Measurements from ENCODE around the gene RPRD1B.

The RPRD1B gene

GRCh38 chr20:38036366-38036765, 2.8 kb downstream of the RPRD1B start:
- DNase-seq (ENCODE audit: low read depth): no peak

GRCh38 chr20:38040276-38040675, 6.7 kb downstream of the RPRD1B start:
- no peak for DNase-seq (ENCODE audit: low read depth)

GRCh38 chr20:38043512-38044300, 10.2 kb downstream of the RPRD1B start:
- no peak for DNase-seq (ENCODE audit: low read depth)

DNA sequence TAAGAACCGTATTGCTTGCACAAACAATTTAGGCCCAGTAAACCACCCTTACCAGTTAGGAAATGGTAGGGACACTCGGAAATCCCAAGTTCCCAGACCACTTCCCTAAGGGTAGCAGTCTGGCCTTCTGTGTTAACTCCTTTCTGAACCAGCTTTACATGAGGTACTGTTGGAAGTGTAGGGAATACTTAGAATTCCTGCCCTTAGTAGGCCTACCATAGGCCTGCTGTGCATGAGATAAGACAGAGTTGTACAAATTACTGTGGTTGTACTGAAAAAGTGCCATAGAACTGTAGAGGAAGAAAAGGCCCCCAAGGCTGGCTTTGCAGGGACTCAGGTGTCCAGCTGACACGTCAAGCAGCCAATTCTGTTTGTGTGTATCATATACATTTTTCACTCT, 11.1 kb downstream of the RPRD1B start:
- no peak for DNase-seq (ENCODE audit: low read depth)

DNA sequence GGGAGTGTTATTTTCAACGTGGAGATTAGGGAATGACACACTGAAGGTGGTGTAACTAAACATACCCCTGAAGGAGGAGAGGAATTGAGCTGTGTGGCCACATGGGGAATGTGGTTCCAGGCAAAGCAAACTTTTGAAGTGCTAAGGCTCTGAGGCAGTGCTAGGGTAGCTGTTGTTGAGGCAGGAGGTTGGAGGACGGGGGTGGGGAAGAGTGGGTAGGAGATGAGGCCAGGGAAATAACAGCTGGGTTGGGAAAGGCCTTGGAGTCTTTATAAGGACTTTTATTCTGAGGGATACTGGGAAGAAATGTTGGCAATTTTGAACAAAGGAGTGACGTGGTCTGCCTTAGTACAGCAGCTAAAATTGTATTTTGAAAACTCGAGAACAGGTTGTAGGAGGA, 13.0 kb downstream of the RPRD1B start:
- no peak for DNase-seq (ENCODE audit: low read depth)

DNA sequence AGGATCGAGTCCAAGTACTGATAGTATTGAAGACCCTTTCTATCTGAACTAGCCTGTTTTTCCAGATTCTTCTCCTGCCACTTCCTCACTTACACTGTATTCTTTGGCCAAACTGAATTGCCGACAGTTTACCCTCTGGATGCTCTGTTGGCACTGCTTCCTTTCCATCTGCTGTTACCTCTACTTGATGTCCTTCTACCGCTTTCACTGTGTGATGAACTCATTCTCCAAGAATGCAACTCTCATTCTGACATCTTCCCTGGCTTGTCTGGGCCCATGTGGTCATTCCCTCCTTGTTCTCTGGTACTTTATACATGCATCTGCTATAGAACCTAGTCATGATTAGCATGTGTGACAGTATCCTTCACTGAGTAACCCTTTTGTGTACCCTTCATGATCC, 16.3 kb downstream of the RPRD1B start:
- no peak for DNase-seq (ENCODE audit: low read depth)

- DNase-seq (ENCODE audit: low read depth): no peak
These were observed 17.1 kb downstream of the RPRD1B start for GRCh38 chr20:38050686-38051085.

GRCh38 chr20:38052870-38053269, 19.3 kb downstream of the RPRD1B start:
- no peak for DNase-seq (ENCODE audit: low read depth)

- no peak for DNase-seq (ENCODE audit: low read depth)
These were observed 21.1 kb downstream of the RPRD1B start for GRCh38 chr20:38054647-38055046.

GRCh38 chr20:38055294-38055693, 21.7 kb downstream of the RPRD1B start:
- DNase-seq (ENCODE audit: low read depth): no peak

- DNase-seq (ENCODE audit: low read depth): no peak
These were observed 22.3 kb downstream of the RPRD1B start for GRCh38 chr20:38055848-38056247.

DNA sequence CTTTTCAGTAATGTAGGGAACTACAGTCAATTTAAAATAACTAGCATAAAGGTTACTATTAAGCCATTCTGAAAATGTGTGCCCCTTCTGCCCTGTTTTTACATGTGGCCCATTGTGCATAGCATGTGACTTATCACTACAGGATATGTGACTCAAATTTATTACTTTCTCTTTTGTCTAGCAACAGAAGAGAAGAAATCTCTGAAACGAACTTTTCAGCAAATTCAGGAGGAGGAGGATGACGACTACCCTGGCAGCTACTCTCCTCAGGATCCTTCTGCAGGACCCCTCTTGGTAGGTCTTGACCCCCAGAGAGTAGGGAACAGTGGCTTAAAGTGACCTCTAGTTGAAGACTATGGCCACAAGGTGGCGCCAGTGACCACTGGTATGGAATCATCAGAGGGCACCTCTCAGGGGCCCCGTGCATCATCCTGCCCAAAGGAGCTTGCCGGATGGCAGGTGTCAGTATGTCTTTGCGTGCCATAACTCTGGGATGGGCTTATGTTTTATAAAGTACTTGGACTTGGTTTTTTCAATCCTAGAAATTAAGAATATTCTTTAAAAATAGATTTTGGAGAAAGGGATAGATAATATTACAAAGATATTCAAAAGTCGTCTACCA, 23.9 kb downstream of the RPRD1B start:
- peak; percentile 45 for DNase-seq (ENCODE audit: low read depth)

GRCh38 chr20:38059832-38060231, 26.3 kb downstream of the RPRD1B start:
- DNase-seq (ENCODE audit: low read depth): no peak

DNA sequence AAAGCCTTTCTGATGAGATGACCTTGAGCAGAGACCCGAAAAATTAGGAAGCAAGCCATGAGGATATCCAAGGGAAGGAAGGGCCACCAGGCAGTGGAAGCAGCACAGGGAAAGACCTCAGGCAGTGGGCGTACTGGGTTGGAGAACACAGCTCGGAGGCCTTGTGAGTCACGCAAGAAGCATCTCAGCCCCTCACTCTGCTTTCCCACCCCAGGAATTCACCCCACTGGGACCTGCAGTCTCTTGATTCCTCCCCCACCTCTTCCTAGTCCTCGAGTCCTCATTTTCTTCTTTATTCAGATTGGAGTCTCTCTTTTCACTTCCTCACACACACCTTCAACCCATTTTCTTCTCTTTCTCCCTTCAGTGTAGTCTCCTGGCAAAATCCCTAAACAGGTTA, 27.0 kb downstream of the RPRD1B start:
- no peak for DNase-seq (ENCODE audit: low read depth)

- DNase-seq (ENCODE audit: low read depth): no peak
These were observed 27.6 kb downstream of the RPRD1B start for GRCh38 chr20:38061109-38061508.

- no peak for DNase-seq (ENCODE audit: low read depth)
These were observed 29.3 kb downstream of the RPRD1B start for GRCh38 chr20:38062890-38063289.

DNA sequence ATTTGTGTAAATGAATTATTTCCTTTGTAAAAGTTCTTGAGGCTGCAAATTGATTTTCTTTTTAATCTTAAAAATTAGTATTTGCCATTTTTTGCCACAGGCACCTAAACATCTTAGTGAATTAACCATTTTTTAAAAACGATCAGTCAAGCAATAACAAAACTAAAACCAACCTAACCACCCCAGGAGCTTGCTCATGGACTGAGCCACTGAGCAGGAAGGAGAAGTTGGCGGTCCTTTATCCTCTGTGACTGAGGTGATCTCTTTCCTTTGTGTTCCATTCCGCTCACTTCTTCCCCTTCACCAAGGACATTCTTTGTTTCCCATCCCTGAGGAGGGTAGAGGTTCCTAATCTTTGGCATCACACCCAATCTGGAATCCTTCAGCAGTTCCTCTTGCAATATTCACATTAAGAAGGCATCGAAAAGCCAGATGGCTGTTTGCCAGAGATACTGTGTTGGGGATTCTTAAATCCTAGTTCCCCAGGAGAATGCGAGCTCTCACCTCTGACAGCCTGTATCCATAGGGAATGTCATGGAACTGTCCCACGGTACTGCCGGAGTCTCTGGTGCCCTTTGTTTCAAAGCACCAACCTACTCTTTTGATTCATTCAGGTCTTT, 30.5 kb downstream of the RPRD1B start:
- DNase-seq (ENCODE audit: low read depth): no peak

DNA sequence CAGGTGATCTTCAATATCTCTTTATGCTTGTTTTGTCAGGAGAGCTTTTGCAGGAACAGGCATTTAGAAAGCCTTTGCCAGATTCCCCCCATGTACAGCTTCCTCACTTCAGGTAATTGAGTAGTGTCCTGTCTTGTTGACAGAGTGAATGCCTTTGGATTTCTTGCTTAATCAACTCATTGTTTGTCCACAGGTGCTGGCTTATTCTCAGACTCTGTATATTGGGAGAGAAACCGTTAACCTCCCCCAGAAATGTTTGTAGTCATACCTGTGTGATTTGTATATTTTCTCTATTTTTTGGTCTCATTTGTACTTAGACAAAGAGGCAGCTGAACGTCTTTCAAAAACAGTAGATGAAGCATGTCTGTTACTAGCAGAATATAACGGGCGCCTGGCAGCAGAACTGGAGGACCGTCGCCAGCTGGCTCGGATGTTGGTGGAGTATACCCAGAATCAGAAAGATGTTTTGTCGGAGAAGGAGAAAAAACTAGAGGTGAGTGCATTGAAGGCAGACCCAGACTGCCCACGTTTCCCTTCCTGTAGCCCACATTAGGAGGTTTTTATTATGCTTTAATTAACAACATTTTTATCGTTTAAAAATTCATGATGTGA, 32.3 kb downstream of the RPRD1B start:
- DNase-seq (ENCODE audit: low read depth): no peak

- no peak for DNase-seq (ENCODE audit: low read depth)
These were observed 33.6 kb downstream of the RPRD1B start for GRCh38 chr20:38066969-38067716.

GRCh38 chr20:38067717-38068365, 34.3 kb downstream of the RPRD1B start:
- no peak for DNase-seq (ENCODE audit: low read depth)

GRCh38 chr20:38072898-38073297, 39.4 kb downstream of the RPRD1B start:
- no peak for DNase-seq (ENCODE audit: low read depth)

Measured in T-helper 22 cell (primary cell).